Right kidney (tissue), 9 donors: ENCODE results near the gene RPL15.
"Not testable (repeated sequence)": the region's sequence is repeated elsewhere in the genome, so short reads cannot be mapped to it uniquely, and the experiment has no call there.

Source experiments
- DNase-seq: peaks from one replicate; pipeline ENCODE4 v3.0.0-alpha.2; 2016
- long read RNA-seq, 8 donors: transcript quantifications; one replicate each; lab custom pipeline, GENCODE V29; 2026

Gene RPL15
- long read RNA-seq, donor 1, transcript RPL15-201 (4 exons, 2,730 nt) = major isoform, 1,585 of 2,260 reads
- long read RNA-seq, donor 1, transcript RPL15-202 (3 exons, 820 nt) = minor isoform, 296 of 2,260 reads
- long read RNA-seq, donor 1, transcript RPL15-208 (4 exons, 1,063 nt) = minor isoform, 209 of 2,260 reads
- long read RNA-seq, donor 1, transcript RPL15-212 (2 exons, 1,785 nt) = minor isoform, 53 of 2,260 reads
- long read RNA-seq, donor 1, partial matches to known transcripts = 36 of 2,260 reads
- long read RNA-seq, donor 1, other reads (novel, unspliced or antisense) = 43 of 2,260 reads
- long read RNA-seq, donor 2, transcript RPL15-212 (2 exons, 1,785 nt) = minor isoform, 37 of 1,179 reads
- long read RNA-seq, donor 2, transcript RPL15-202 (3 exons, 820 nt) = minor isoform, 132 of 1,179 reads
- long read RNA-seq, donor 2, transcript RPL15-208 (4 exons, 1,063 nt) = minor isoform, 95 of 1,179 reads
- long read RNA-seq, donor 2, transcript RPL15-201 (4 exons, 2,730 nt) = major isoform, 743 of 1,179 reads
- long read RNA-seq, donor 2, partial matches to known transcripts = 132 of 1,179 reads
- long read RNA-seq, donor 2, other reads (novel, unspliced or antisense) = 20 of 1,179 reads
- long read RNA-seq, donor 3, transcript RPL15-208 (4 exons, 1,063 nt) = minor isoform, 51 of 716 reads
- long read RNA-seq, donor 3, transcript RPL15-212 (2 exons, 1,785 nt) = minor isoform, 24 of 716 reads
- long read RNA-seq, donor 3, transcript RPL15-202 (3 exons, 820 nt) = minor isoform, 112 of 716 reads
- long read RNA-seq, donor 3, transcript RPL15-201 (4 exons, 2,730 nt) = major isoform, 491 of 716 reads
- long read RNA-seq, donor 3, partial matches to known transcripts = 23 of 716 reads
- long read RNA-seq, donor 3, other reads (novel, unspliced or antisense) = 0 of 716 reads
- long read RNA-seq, donor 4, transcript RPL15-202 (3 exons, 820 nt) = minor isoform, 118 of 1,302 reads
- long read RNA-seq, donor 4, transcript RPL15-208 (4 exons, 1,063 nt) = minor isoform, 92 of 1,302 reads
- long read RNA-seq, donor 4, transcript RPL15-212 (2 exons, 1,785 nt) = minor isoform, 29 of 1,302 reads
- long read RNA-seq, donor 4, transcript RPL15-201 (4 exons, 2,730 nt) = major isoform, 769 of 1,302 reads
- long read RNA-seq, donor 4, partial matches to known transcripts = 245 of 1,302 reads
- long read RNA-seq, donor 4, other reads (novel, unspliced or antisense) = 26 of 1,302 reads
- long read RNA-seq, donor 5, transcript RPL15-202 (3 exons, 820 nt) = minor isoform, 189 of 1,522 reads
- long read RNA-seq, donor 5, transcript RPL15-212 (2 exons, 1,785 nt) = minor isoform, 26 of 1,522 reads
- long read RNA-seq, donor 5, transcript RPL15-201 (4 exons, 2,730 nt) = major isoform, 1,060 of 1,522 reads
- long read RNA-seq, donor 5, transcript RPL15-208 (4 exons, 1,063 nt) = minor isoform, 119 of 1,522 reads
- long read RNA-seq, donor 5, partial matches to known transcripts = 75 of 1,522 reads
- long read RNA-seq, donor 5, other reads (novel, unspliced or antisense) = 21 of 1,522 reads
- long read RNA-seq, donor 6, transcript RPL15-201 (4 exons, 2,730 nt) = major isoform, 678 of 1,023 reads
- long read RNA-seq, donor 6, transcript RPL15-212 (2 exons, 1,785 nt) = minor isoform, 36 of 1,023 reads
- long read RNA-seq, donor 6, transcript RPL15-202 (3 exons, 820 nt) = minor isoform, 134 of 1,023 reads
- long read RNA-seq, donor 6, transcript RPL15-208 (4 exons, 1,063 nt) = minor isoform, 102 of 1,023 reads
- long read RNA-seq, donor 6, partial matches to known transcripts = 21 of 1,023 reads
- long read RNA-seq, donor 6, other reads (novel, unspliced or antisense) = 19 of 1,023 reads
- long read RNA-seq, donor 7, transcript RPL15-201 (4 exons, 2,730 nt) = major isoform, 1,300 of 2,151 reads
- long read RNA-seq, donor 7, transcript RPL15-208 (4 exons, 1,063 nt) = minor isoform, 160 of 2,151 reads
- long read RNA-seq, donor 7, transcript RPL15-212 (2 exons, 1,785 nt) = minor isoform, 43 of 2,151 reads
- long read RNA-seq, donor 7, transcript RPL15-202 (3 exons, 820 nt) = minor isoform, 238 of 2,151 reads
- long read RNA-seq, donor 7, partial matches to known transcripts = 334 of 2,151 reads
- long read RNA-seq, donor 7, other reads (novel, unspliced or antisense) = 40 of 2,151 reads
- long read RNA-seq, donor 8, transcript RPL15-208 (4 exons, 1,063 nt) = minor isoform, 126 of 1,327 reads
- long read RNA-seq, donor 8, transcript RPL15-202 (3 exons, 820 nt) = minor isoform, 162 of 1,327 reads
- long read RNA-seq, donor 8, transcript RPL15-201 (4 exons, 2,730 nt) = major isoform, 949 of 1,327 reads
- long read RNA-seq, donor 8, transcript RPL15-212 (2 exons, 1,785 nt) = minor isoform, 38 of 1,327 reads
- long read RNA-seq, donor 8, partial matches to known transcripts = 11 of 1,327 reads
- long read RNA-seq, donor 8, other reads (novel, unspliced or antisense) = 18 of 1,327 reads

DNA sequence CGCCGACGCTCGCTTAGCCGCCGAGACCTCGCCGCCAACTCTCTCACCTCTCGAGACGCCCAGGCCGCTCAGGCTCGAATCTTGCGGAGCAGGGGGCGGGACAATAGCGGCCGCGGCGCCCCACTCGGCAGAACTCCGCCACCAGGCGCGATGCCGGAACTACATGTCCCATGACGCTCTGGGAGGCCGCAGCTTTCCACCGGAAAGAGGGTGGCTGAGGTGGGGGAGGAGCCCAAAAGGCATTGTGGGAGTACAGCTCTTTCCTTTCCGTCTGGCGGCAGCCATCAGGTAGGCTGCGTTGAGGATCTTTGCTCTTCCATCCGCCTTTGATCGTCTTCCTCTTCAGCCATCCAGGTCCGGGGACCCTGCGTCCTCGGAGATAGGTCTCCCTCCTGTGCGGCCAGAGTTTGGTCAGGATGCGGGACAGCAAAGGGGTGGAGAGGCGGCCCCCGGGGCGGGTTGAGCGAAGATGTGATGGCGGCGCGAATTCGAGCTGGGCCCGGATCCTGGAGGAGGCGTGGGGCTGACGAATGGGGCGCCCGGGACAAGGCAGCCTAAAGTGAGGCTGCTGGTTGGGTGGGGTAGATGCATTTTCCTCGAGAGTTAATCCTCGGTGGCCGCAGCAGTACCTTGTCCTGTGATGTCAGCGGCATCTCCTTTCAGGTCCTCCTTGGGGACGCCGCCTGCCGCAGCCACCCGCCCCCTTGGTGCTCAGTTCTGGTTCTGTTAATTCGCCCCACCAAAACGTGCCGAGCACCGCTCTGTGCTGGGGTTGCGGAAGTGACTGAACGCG lies at the start of gene RPL15, which contains the start of gene NKIRAS1:
Gene RPL15, plus strand, starts transcription at position 247 of the 793 bp plus-strand sequence. CDS start 728 bp downstream, outside the sequence.
Gene NKIRAS1, minus strand, starts transcription at position 105 of the 793 bp plus-strand sequence. CDS start 6,086 bp downstream, outside the sequence.
- DNase-seq = peak; percentile 97

GRCh38 chr3:23867400-23867799 lies 49.5 kb upstream of the RPL15 start:
- DNase-seq = no peak

GRCh38 chr3:23867838-23868237 lies 49.1 kb upstream of the RPL15 start:
- DNase-seq = no peak

GRCh38 chr3:23869977-23870662 lies 46.8 kb upstream of the RPL15 start:
- DNase-seq = no peak

DNA sequence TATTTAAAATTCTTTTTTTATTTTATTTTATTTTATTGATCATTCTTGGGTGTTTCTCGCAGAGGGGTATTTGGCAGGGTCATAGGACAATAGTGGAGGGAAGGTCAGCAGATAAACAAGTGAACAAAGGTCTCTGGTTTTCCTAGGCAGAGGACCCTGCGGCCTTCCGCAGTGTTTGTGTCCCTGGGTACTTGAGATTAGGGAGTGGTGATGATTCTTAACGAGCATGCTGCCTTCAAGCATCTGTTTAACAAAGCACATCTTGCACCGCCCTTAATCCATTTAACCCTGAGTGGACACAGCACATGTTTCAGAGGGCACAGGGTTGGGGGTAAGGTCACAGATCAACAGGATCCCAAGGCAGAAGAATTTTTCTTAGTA lies 46.3 kb upstream of the RPL15 start:
- DNase-seq = not testable (repeated sequence)

DNA sequence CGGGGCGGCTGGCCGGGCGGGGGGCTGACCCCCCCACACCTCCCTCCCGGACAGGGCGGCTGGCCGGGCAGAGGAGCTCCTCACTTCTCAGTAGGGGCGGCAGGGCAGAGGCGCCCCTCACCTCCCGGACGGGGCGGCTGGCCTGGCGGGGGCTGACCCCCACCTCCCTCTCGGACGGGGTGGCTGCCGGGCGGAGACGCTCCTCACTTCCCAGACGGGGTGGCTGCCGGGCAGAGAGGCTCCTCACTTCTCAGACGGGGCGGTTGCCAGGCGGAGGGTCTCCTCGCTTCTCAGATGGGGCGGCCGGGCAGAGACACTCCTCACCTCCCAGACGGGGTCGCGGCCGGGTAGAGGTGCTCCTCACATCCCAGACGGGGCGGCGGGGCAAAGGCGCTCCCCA lies 45.6 kb upstream of the RPL15 start:
- DNase-seq = not testable (repeated sequence)

DNA sequence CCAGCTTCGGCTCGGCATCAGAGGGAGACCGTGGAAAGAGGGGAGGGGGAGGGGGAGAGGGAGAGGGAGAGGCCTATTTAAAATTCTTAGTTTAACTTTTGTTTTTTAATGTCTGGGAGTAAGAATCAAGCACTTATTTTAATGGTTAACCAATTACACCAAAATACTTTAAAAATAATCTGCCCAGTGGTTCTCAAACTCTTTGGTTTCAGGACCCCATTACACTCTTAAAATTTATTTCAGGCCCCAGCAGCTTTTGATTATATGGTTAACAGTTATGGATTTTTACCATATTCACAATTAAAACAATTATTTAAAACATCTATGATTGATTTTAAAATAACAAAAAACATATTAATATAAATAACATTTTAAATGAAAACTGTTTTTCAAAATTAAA lies 44.6 kb upstream of the RPL15 start:
- no peak for DNase-seq

- no peak for DNase-seq
Observed at GRCh38 chr3:23873941-23874340, 43.0 kb upstream of the RPL15 start.

DNA sequence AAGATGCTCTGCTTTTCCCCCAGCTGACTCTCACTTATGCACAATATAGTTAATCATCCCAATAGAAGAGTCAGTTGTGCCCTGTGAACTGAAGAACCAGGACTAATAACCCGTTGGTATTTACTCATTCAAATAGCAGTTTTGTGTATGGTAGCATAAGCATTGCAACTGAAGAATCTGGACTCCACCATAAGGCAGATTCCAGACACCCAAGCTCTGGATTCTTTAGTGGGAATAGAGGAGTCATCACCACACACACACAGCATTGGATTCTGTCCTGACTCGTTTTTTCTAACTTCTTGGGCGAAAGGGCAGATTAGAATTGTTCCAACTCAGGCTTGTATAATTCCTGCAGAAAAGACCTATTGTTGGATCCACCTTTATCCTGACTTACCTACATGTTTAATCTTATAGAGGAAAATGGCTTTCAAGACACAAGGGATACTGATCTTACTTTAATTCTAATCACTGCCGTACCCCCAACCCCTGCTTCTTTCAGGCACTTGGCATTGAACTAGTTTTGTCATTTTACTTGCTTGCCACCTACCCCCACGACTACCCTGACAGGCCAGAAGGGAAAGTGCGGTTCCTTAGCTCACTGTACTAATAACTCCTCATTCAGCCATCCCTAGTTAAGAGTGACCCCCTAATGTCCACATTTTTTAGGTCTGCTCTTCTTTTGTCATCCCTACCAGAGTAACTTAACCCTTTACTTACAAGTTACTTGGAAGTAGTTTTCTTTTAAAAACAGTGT lies 42.4 kb upstream of the RPL15 start:
- DNase-seq = no peak

GRCh38 chr3:23875113-23875725 lies 41.7 kb upstream of the RPL15 start:
- no peak for DNase-seq

DNA sequence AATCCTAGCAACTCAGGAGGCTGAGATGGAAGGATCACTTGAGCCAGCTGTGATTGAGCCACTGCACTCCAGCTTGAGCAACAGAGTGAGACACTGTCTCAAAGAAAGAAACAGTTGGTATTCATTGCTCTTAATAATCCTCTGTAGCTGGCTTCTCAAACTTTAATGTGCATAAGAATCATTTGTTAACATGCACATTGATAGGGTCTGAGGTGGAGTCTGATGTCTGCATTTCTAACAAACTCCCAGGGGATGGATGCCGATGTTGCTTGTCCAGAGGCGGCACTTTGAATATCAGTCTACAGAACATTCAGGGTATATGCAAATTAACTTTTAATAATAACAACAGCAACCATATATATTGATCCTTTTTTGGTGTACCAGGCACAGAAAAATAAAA lies 40.0 kb upstream of the RPL15 start:
- DNase-seq = no peak

- no peak for DNase-seq
Observed at GRCh38 chr3:23877329-23877980, 39.5 kb upstream of the RPL15 start.

- DNase-seq = no peak
Observed at GRCh38 chr3:23879485-23879884, 37.4 kb upstream of the RPL15 start.

DNA sequence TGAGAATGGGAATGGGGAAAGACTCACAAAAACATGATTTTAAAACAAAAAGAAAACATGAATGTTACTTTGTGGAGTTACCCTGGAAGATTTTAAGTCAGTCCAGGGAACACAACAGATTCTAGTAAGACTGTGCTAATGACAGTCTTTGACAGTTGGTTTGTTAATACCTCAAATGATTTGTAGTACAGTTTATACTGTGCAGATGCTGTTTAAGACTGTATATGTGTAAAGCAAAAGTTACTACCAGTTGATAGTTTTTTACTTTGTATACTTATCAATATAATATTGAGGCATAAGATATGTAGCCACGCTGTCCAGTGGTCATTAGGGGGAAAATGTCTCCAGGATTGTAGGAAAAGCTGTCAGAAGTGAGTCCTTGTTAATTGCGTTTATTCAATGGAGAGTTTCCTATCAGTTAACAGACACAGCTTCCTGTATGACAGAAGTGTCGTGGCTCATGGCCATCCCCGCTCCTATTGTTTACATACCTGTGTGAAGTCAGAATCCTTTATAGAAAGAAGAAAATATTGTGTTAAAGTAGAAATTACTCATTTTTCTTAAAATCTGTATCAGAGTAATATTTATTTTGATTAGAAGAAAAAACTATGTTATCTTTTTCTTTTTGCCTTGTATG lies 36.1 kb upstream of the RPL15 start:
- no peak for DNase-seq

DNA sequence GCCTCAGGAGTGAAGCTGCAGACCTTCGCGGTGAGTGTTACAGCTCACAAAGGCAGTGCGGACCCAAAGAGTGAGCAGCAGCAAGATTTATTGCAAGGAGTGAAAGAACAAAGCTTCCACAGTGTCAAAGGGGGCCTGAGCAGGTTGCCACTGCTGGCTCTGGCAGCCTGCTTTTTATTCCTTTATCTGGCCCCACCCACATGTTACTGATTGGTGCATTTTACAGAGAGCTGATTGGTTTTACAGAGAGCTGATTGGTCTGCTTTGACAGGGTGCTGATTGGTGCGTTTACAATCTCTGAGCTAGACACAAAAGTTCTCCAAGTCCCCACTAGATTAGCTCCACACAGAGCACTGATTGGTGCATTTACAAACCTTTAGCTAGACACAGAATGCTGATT lies 34.9 kb upstream of the RPL15 start:
- DNase-seq = not testable (repeated sequence)

GRCh38 chr3:23882487-23882918 lies 34.4 kb upstream of the RPL15 start:
- no peak for DNase-seq
